Kidney glomerular epithelial cell (primary cell): Measurements from ENCODE around the gene ECT2L.

Experiments used
- DNase-seq: peaks from one replicate; lab custom pipeline; 2025; lab: John Stamatoyannopoulos, UW

ECT2L gene

DNA sequence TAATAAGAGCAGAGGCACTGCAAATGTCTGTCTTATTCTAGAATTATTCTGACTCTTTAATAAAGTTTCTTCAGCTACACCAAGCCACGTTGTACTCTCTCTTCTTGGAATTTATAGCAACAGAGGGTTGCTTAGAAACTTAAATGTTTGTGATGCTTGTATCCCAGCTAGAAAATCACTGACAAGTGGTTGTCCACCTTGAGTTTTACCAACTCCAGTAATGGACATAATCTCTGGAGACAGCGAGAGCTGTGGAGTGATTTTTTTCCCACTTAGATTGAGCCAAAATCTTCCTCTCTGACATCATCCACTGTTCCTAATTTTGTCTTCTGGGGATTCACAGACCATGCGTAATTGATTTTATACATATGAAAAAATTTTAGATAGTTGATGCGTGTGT lies 8.0 kb downstream of the ECT2L start:
- no peak for DNase-seq

DNA sequence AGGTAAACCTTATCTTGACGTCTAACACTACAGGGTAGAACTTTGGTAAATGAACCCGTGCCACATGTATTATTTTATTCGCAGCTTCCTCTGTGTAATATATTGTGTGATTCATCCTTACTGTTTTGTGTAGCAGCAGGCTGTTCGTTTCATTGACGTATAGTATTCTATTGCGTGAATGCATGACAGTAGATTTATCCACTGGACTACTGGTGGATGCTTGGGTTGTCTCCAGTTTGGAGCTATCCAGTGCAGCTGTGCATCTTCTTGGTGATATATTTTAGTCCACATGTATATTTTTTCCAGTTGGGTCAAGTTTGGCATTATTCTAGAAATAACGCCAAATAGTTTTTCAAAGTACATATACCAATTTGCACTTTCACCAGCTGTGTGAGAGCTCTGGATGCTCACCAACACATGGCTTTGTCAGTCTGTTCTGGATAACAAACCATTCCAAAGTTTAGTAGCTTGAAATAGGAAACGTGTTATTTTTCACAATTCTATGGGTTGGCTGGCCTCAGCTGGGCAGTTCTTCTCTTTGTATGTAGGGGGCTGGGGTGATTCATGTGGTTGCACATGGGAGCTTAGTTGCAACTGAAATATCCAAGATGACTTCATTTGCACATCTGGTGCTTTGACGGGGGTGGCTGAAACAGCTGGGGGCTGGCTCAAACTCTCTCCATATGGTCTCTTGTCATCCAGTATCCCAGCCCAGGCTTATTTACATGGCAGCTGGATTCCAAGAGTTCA lies 9.3 kb downstream of the ECT2L start:
- no peak for DNase-seq

GRCh38 chr6:138806889-138807288 lies 11.0 kb downstream of the ECT2L start:
- DNase-seq, result no peak

- no peak for DNase-seq
These were observed 13.8 kb downstream of the ECT2L start for GRCh38 chr6:138809677-138810076.

- no peak for DNase-seq
These were observed 16.0 kb downstream of the ECT2L start for GRCh38 chr6:138811866-138812265.

DNA sequence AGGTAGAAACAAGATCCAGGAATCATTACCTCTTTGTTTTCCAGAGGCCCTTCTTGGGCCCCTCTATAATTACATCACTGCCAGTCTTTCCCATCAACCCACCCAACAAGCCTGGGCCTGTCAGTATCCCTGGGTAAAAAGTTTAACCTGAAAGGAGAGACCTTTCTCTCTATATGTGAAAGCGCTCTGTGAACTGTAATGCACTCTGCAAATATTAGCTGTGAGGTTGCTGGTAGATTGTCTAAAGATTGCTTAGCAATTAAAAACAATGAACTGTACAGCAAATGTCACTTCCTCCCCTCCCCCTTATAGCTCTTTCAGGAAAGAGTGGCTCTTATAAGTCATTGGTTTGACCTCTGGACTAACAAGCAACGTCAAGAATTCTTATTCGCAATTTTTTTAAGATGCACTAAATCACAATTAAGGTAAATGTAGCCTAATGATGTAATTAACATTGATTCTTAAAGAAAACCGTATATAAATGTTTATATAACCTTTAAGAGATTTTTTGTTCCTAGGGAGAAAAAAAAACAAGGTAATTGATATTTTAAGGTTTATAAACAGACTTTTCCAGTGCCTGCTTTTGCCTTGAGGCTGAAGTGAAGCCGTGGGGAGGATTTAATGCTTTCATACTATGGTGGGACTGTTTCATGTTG lies 18.4 kb downstream of the ECT2L start:
- no peak for DNase-seq

DNA sequence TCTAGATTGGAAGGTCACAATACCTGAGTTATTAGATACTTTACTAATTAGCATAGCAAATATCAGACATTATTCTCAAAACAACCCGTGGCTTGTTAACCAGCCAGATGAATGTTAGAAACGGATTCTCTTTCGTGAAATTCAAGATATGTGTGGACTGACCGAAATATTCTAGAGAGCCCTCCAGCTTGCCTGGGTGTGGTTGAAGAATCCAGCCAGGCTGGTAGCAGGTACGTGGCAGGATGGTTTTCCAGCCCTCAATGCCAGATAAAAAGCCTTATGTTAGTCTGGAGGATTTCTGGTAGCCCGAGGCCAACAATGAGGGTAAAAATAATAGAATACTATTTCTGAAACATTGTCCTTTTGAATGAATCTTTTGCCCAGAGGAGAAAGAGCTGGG lies 19.3 kb downstream of the ECT2L start:
- DNase-seq, result no peak

- peak; percentile 72 for DNase-seq
These were observed 20.1 kb downstream of the ECT2L start for GRCh38 chr6:138815797-138816528.

- DNase-seq, result peak; percentile 8
These were observed 21.9 kb downstream of the ECT2L start for GRCh38 chr6:138817799-138818198.

- DNase-seq, result no peak
These were observed 22.8 kb downstream of the ECT2L start for GRCh38 chr6:138818496-138819194.

GRCh38 chr6:138821519-138821918 lies 25.6 kb downstream of the ECT2L start:
- no peak for DNase-seq

GRCh38 chr6:138824482-138825144 lies 28.7 kb downstream of the ECT2L start:
- DNase-seq, result no peak

- DNase-seq, result no peak
These were observed 34.4 kb downstream of the ECT2L start for GRCh38 chr6:138830248-138830647.

- no peak for DNase-seq
These were observed 36.3 kb downstream of the ECT2L start for GRCh38 chr6:138832182-138832581.

DNA sequence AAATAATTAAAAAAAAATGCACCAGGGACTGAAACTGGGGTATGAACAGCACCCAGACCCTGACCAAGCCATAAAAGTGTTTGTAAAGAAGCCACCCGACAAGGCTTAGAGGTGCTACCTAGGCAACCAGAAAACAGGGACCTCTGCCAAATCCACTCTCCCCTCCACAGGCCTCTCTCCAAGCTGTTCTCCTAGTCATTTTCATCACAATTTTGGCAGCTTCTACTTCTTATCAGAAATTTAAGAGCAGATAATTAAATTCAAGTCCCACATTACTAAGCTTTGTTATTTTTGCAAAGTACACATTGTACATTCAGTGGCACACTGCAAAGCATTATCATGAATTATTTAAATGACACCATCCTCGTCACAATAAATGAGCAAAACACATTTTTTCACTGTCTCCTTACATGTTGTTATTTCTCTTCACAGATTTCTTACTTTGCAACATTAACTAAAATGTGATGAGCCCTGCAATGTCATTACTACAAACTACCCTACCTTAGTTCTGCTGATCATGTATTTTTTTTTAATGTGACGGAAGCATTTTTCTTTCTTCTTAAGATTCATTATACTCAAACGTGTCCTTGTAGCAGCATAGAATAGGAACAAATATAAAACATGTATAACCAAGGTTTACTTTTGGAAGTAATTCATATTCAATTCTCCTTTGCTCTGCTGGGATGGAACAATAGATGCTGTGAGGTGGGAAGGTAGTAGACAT lies 38.1 kb downstream of the ECT2L start:
- DNase-seq, result no peak

DNA sequence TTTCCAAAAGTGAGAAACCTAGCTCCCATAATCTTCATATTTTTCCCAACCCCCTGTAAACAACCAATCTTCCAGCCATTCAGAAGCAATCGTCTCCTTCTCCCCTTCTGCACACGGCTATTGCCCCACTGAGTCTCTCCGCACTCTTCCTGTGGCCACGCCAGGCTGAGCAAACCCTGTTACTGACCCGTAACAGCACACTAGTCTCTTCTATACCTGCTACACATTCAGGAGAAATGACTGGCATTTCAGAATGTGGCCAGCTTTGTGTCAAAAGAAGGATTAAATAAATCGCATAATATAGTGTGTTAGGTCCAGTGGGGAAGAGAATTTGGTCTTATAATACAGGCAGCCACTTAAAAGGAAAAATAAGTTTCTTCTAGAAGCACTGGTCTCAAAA lies 41.4 kb downstream of the ECT2L start:
- DNase-seq, result no peak

GRCh38 chr6:138844192-138844591 lies 48.3 kb downstream of the ECT2L start:
- DNase-seq, result no peak

- DNase-seq, result no peak
These were observed 52.0 kb downstream of the ECT2L start for GRCh38 chr6:138847884-138848283.

DNA sequence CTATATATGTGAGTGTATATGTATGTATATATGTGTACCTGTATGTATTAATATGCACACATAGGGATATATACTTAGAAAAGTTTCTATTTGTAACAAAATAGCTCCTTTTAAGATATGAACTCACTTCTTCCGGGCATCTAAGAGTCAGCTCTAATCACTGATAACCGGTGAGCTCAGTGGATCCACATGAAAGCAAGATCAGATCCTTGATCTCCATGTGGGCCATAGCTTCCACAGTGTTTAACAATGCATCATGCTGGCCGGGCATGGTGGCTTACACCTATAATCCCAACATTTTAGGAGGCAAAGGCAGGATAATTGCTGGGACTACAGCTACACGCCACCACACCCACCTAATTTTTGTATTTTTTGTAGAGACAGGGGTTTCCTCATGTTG lies 52.6 kb downstream of the ECT2L start:
- DNase-seq, result no peak

DNA sequence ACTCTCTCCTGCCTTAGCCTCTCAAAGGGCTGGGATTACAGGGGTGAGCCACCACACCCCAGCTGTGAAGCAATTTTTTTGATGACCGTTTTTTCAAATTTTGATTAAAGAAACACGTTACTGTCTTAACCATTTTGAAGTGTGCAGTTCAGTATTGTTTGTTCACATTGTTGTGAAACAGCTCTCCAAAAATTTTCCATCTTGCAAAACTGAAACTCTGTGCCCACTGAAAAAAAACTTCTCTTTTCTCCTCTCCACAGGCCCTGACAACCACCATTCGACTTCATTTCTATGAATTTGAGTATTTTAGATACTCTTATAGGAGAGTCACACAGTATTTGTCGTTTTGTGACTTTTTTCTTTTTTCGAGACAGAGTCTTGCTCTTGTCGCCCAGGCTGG lies 53.9 kb downstream of the ECT2L start:
- DNase-seq, result no peak

DNA sequence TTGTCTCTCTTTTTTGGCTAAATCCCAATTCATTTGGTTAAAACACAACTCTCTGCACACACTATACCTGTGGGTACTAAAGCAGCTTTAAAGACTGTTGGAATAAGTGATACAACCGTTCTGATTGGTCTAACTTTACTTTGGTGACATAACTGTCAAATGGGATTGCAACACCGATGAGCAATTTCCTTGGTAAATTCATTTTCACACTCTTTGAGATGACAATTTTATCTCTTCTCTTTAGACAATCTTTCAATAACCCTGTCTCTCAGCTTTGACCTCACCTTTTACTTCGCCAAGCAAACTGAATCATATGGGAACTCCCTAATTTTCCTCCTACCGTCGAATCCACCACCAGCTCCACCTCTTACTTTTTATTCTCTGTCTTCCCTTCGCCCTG lies 60.8 kb downstream of the ECT2L start:
- no peak for DNase-seq
